HepG2 (cell line): ENCODE data around the gene IFI27. TPM values are rescaled to one million over a fixed set of nuclear protein-coding genes. Genes with fewer than 3 reads are reported as not detected.

Experiments used
- ATAC-seq: fragments of 200-7000 bp; cut with Tn5 transposase; 3 replicates; pipeline ENCODE4 v1.9.1; 2020; ENCODE audit warnings: mild to moderate bottlenecking, moderate library complexity
- BruUV-seq: library from RNA; stranded (reverse); fragments of 400-500 nt; replicated peaks from 2 replicates; lab custom pipeline; 2021; lab: Mats Ljungman, UMichigan
- CTCF ChIA-PET: fragments of 300-600 bp; formaldehyde crosslinking; extraction: SDS; loops from one replicate; lab custom pipeline; 2021; ENCODE audit warnings: low total read pairs, inconsistent platforms, low intra/inter-chr PET ratio; lab: Yijun Ruan, JAX
- POLR2A ChIA-PET: fragments of 350-600 bp; sonication (Branson Sonifier 250); formaldehyde crosslinking; loops from one replicate; lab custom pipeline; 2020; ENCODE audit warnings: antibody characterized with exemption, inconsistent platforms; lab: Yijun Ruan, JAX
- DNase-seq: peaks from one replicate; pipeline ENCODE4 v3.0.0-alpha.2; 2015; ENCODE audit warnings: low spot score
- FAIRE-seq: peaks from 3 replicates; lab custom pipeline; 2011; peaks lifted over from hg19 to GRCh38; lab: Jason Lieb, UNC
- H2AFZ ChIP-seq: one replicate; pipeline ENCODE4 v1.6.1; 2011; ENCODE audit warnings: low read length, inconsistent platforms
- H3K27ac ChIP-seq: fragments of 300-600 bp; 3 replicates; pipeline ENCODE4 v1.8.0; 2011; ENCODE audit warnings: mixed run types, mild to moderate bottlenecking, mixed read lengths, low read length, inconsistent platforms; ENCODE audit not compliant: insufficient read depth; ENCODE audit errors: extremely low read length
- H3K27me3 ChIP-seq, 2 experiments: fragments of 200-600 bp in 1 of 2; 2 replicates in 1 of 2; 3 replicates in 1 of 2; pipeline versions ENCODE4 v1.6.0 to v1.8.0; 2011; ENCODE audit warnings: low read length in 2 of 2, mild to moderate bottlenecking in 2 of 2, moderate library complexity in 2 of 2, inconsistent platforms in 1 of 2; ENCODE audit not compliant: insufficient read depth in 2 of 2, control insufficient read depth in 1 of 2
- H3K36me3 ChIP-seq, 2 experiments: fragments of 200-600 bp in 1 of 2; replicated peaks in 1 of 2; 2 replicates in 1 of 2; 3 replicates in 1 of 2; pipeline versions ENCODE4 v1.5.1 to v1.8.0; 2011; ENCODE audit warnings: low read length in 2 of 2, inconsistent platforms in 1 of 2; ENCODE audit not compliant: insufficient read depth in 2 of 2, control insufficient read depth in 1 of 2
- H3K4me1 ChIP-seq: 2 replicates; pipeline ENCODE4 v1.5.1; 2012; ENCODE audit warnings: low read length, inconsistent platforms; ENCODE audit not compliant: insufficient read depth
- H3K4me2 ChIP-seq: 2 replicates; pipeline ENCODE4 v1.6.0; 2011; ENCODE audit warnings: low read depth, low read length, inconsistent platforms
- H3K4me3 ChIP-seq, 3 experiments: fragments of 200-600 bp in 1 of 3; sonication (generic), shearing (Covaris generic) in 1 of 3; replicated peaks in 1 of 3; 2 replicates each; pipeline ENCODE4 v1.5.1; 2011 to 2016; ENCODE audit warnings: low read length in 3 of 3, inconsistent platforms in 2 of 3, low read depth in 2 of 3, mild to moderate bottlenecking in 2 of 3, control low read depth in 1 of 3, mixed read lengths in 1 of 3; ENCODE audit not compliant: insufficient read depth in 1 of 3
- H3K79me2 ChIP-seq: one replicate; pipeline ENCODE4 v1.6.1; 2011; ENCODE audit warnings: low read length, inconsistent platforms; ENCODE audit not compliant: insufficient read depth
- H3K9ac ChIP-seq: 2 replicates; pipeline ENCODE4 v1.6.0; 2011; ENCODE audit warnings: mild to moderate bottlenecking, low read depth, low read length, inconsistent platforms; ENCODE audit not compliant: insufficient read depth
- H3K9me3 ChIP-seq: 2 replicates; pipeline ENCODE4 v1.5.1; 2012; ENCODE audit warnings: mild to moderate bottlenecking, low read length
- H4K20me1 ChIP-seq: 2 replicates; pipeline ENCODE4 v1.6.0; 2011; ENCODE audit warnings: inconsistent platforms, mild to moderate bottlenecking, low read length, moderate library complexity; ENCODE audit not compliant: insufficient read depth
- ARHGAP35 ChIP-seq: sonication (generic); formaldehyde crosslinking; IDR thresholded peaks from 2 replicates; pipeline ENCODE4 v1.9.0; 2022; ENCODE audit warnings: mild to moderate bottlenecking, inconsistent platforms, moderate library complexity, missing genetic modification reagents, borderline replicate concordance
- CBX5 ChIP-seq: sonication (generic); formaldehyde crosslinking; IDR thresholded peaks from 2 replicates; pipeline ENCODE4 v1.4.0; 2020; ENCODE audit warnings: missing genetic modification reagents, borderline replicate concordance
- NFYC ChIP-seq: IDR thresholded peaks from 2 replicates; pipeline ENCODE4 v1.6.1; 2016; ENCODE audit warnings: missing genetic modification reagents, missing compliant biosample characterization
- NR2F2 ChIP-seq: IDR thresholded peaks from 2 replicates; pipeline ENCODE4 v1.6.1; 2012; ENCODE audit warnings: low read depth, inconsistent platforms, borderline replicate concordance
- ZKSCAN1 ChIP-seq: fragments of 150-350 bp; IDR thresholded peaks from 2 replicates; pipeline ENCODE4 v1.6.1; 2014; ENCODE audit warnings: low read length
- ZNF33A ChIP-seq: sonication (generic); formaldehyde crosslinking; IDR thresholded peaks from 2 replicates; pipeline ENCODE4 v1.5.1; 2020; ENCODE audit warnings: missing genetic modification reagents, mild to moderate bottlenecking, moderate library complexity, borderline replicate concordance
- ZNF484 ChIP-seq: sonication (generic); formaldehyde crosslinking; IDR thresholded peaks from 2 replicates; pipeline ENCODE4 v1.5.1; 2020; ENCODE audit warnings: mild to moderate bottlenecking, low read depth, missing genetic modification reagents, borderline replicate concordance
- ZNF567 ChIP-seq: sonication (generic); formaldehyde crosslinking; IDR thresholded peaks from 2 replicates; pipeline ENCODE4 v1.8.1; 2023; ENCODE audit warnings: mild to moderate bottlenecking, missing genetic modification reagents, borderline replicate concordance
- WGBS: methylation state at CpG from one replicate; pipeline ENCODE4 v1.1.6; 2017; ENCODE audit warnings: low lambda C conversion rate; 5-methylcytosine and 5-hydroxymethylcytosine counted together
- in situ Hi-C: cut with HindIII; loops from 2 replicates; pipeline ENCODE4 v1.10.0; 2017; ENCODE audit warnings: low pct_unique_long_range_greater_than_20kb; ENCODE audit not compliant: extremely low pct_ligation_motif_present
- intact Hi-C: fragments of 100-400 bp; cut with micrococcal nuclease; formaldehyde crosslinking; loops from one replicate; pipeline ENCODE4 v1.10.0; 2022; ENCODE audit not compliant: unreplicated experiment
- polyA plus RNA-seq, 8 experiments: library from polyadenylated mRNA; depleted of rRNA in 3 of 8; stranded (reverse) in 7 of 8; unstranded in 1 of 8; fragments of >200 nt; fragmentation: Illumina TruSeq in 4 of 8; extraction: Trizol in 4 of 8; gene quantifications; 2 replicates each; pipeline versions ENCODE4 v1.2.1 to v1.2.3, GENCODE V29; 2011 to 2016; ENCODE audit warnings: low read depth in 4 of 8, missing spikeins in 1 of 8, mixed read lengths in 1 of 8; ENCODE audit not compliant: insufficient read depth in 1 of 8
- total RNA-seq, 5 experiments: library from RNA; depleted of rRNA; stranded (reverse); fragments of >200 nt; fragmentation: Illumina TruSeq; extraction: Trizol; gene quantifications; 2 replicates each; pipeline ENCODE4 v1.2.3, GENCODE V29; 2016; ENCODE audit warnings: low read depth in 1 of 5
- TF ChIP-seq, protein P1 (sequence below): sonication (generic); formaldehyde crosslinking; IDR thresholded peaks from 2 replicates; pipeline ENCODE4 v1.8.1; 2023; ENCODE audit warnings: mild to moderate bottlenecking, moderate library complexity, missing genetic modification reagents
- TF ChIP-seq, protein P2 (sequence below): sonication (generic); formaldehyde crosslinking; IDR thresholded peaks from 2 replicates; pipeline ENCODE4 v1.8.0; 2022; ENCODE audit warnings: mild to moderate bottlenecking, missing genetic modification reagents, moderate library complexity
- TF ChIP-seq, protein P3 (sequence below): sonication (generic); formaldehyde crosslinking; IDR thresholded peaks from 2 replicates; pipeline ENCODE4 v1.8.0; 2022; ENCODE audit warnings: mild to moderate bottlenecking, missing genetic modification reagents

IFI27 gene
- total and polyA plus RNA-seq, 2 of the 13 experiments (the other 11 are each of a cell fraction or from before 2014, with no cell fraction given): 1.2 to 1.7 TPM

DNA sequence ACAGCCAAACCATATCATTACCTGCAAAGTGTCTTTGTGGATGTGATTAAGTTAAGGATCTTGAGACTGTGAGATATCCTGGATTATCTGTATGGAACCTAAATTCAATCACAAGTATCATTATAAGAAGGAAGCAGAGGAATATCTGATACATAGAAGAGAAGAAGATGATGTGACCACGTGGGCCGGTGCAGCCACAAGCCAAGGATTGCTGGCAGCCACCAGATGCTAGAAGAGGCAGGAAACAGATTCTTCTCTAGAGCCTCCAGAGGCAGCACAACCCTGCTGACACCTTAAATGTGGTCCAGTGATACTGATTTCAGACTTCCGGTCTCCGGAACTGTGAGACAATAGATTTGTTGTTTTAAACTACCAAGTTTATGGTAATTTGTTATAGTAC lies 24.9 kb downstream of the IFI27 start:
- H2AFZ ChIP-seq: no peak overlapping the region
- WGBS: 70% methylated on average over 4 of the region's 4 CpGs
- H3K79me2 ChIP-seq: no peaks in the 10 kb centered on the region
- H4K20me1 ChIP-seq: no peaks in the 10 kb centered on the region
- H3K27ac ChIP-seq: no peak overlapping the region
- ATAC-seq (no peak), DNase-seq (no peak), FAIRE-seq (no peak)
- H3K36me3 ChIP-seq: no peaks in the 10 kb centered on the region
- ChIA-PET CTCF (interaction anchor here (1.7 kb wide), 1 partner anchor 99 kb away, joined by 11 read pairs; no protein-coding TSS in a partner anchor), POLR2A (no interaction called here)
- peaks cover 2 to 22% of the 10 kb centered on the region in 2 experiments; a peak in 3 of 5 replicates for H3K27me3 ChIP-seq
- intact Hi-C loops: loop anchor here (5.0 to 10.0 kb wide), 3 partner anchors 157 to 239 kb away; partner anchors contain the start of gene SERPINA10
- H3K9ac ChIP-seq: no peak overlapping the region
- H3K9me3 ChIP-seq: peaks cover 8% of the 10 kb centered on the region
- no peak overlapping the region for H3K4me3 ChIP-seq
- H3K4me1 ChIP-seq: peaks cover 25% of the 10 kb centered on the region
- BruUV-seq: no TSS peak
- no peak overlapping the region for H3K4me2 ChIP-seq
- TF ChIP-seq ZKSCAN1 (no peak), ZNF567 (CRISPR knock-in tag) (no peak), NFYC (no peak)
- TF ChIP-seq, protein P1, sequence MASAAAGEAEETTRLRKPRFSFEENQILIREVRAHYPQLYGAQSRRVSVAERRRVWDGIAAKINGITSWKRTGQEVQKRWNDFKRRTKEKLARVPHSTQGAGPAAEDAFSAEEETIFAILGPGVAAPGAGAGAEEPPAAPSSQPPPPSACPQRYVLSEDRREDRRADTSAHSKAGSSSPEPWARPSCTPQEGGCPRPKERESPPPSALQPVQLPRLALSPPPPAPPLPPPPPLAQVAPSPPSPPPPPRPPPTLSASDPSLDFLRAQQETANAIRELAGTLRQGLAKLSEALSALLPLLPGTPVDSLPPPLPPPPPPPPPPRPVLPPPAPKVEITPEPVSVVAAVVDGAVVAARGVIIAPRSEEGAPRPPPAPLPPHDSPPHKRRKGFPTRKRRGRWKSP (CRISPR knock-in tag): no peak
- in situ Hi-C loops: loop anchor here (5.0 kb wide), 3 partner anchors 98 to 193 kb away; no protein-coding TSS in a partner anchor

DNA sequence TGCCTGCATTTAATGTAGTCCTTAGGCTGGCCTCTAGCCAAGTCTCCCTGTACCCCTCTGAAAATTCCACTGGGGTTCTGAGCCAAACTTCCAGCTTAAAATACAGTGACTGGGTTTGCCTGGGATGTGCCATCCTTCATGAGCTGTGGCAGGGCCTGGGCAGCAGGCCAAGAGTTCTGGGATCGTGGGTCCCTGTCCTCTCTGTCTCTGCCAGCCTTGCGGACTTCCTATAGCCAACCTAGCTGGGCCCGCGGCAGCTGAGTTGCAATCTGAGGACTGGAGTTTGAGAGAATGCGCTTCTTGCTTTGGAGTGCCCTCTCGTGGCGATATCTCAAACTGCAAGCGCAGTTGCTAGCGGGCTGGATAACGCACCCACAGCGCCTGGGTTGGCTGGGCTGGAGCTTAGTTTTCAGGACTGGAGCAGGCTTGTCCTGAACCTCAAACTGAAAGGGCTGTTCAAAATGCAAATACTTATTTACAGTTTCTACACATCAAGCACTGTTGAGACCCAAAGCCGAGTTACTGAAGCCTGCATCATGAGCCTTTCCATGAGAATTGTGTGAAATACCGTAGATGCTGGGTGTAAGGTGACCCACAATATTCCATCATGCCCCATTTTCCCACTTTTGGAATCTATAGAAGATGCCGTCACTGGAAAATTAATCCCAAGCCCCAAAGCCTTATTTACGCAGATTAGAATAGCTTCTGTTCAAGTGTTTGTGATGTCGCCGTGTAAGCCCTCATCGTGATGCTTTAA lies 26.2 kb downstream of the IFI27 start:
- H3K79me2 ChIP-seq: no peaks in the 10 kb centered on the region
- in situ Hi-C loops: loop anchor here (5.0 kb wide), 3 partner anchors 99 to 194 kb away; no protein-coding TSS in a partner anchor
- peaks cover 8% of the 10 kb centered on the region for H3K9me3 ChIP-seq
- no peaks in the 10 kb centered on the region for H4K20me1 ChIP-seq
- intact Hi-C loops: loop anchor here (1.0 to 10.0 kb wide), 6 partner anchors 44 to 238 kb away; partner anchors contain the start of gene SERPINA10
- ATAC-seq: peak; percentile 93
- peaks cover 2 to 25% of the 10 kb centered on the region in 2 experiments; a peak in 4 of 5 replicates for H3K27me3 ChIP-seq
- H3K4me2 ChIP-seq: peak overlapping the region; percentile 76
- 50% methylated on average over 9 of the region's 18 CpGs for WGBS
- ChIA-PET POLR2A (interaction anchor here (0.5 to 1.6 kb wide), 5 partner anchors 43 to 171 kb away, joined by 3 to 10 read pairs (median 5); partner anchors contain the start of gene SERPINA10), CTCF (interaction anchor here (0.7 to 1.7 kb wide), 7 partner anchors 86 to 200 kb away, joined by 3 to 12 read pairs (median 4); no protein-coding TSS in a partner anchor)
- FAIRE-seq: peak; percentile 90
- H3K9ac ChIP-seq: no peak overlapping the region
- peak overlapping the region in 2 of 3 experiments; percentile 19 to 48; a peak in 3 of 6 replicates for H3K4me3 ChIP-seq
- H3K36me3 ChIP-seq: no peaks in the 10 kb centered on the region
- BruUV-seq: no TSS peak
- DNase-seq: peak; percentile 80
- H3K27ac ChIP-seq: no peak overlapping the region
- H3K4me1 ChIP-seq: peaks cover 27% of the 10 kb centered on the region
- no peak overlapping the region for H2AFZ ChIP-seq
- 0 out of 2 replicates have a peak, but pooled peaks have one; percentile 40 for TF ChIP-seq ARHGAP35 (CRISPR knock-in tag)
- no peak for TF ChIP-seq ZNF484 (CRISPR knock-in tag)
- TF ChIP-seq ZNF33A (CRISPR knock-in tag): no peak
- TF ChIP-seq, protein P2, sequence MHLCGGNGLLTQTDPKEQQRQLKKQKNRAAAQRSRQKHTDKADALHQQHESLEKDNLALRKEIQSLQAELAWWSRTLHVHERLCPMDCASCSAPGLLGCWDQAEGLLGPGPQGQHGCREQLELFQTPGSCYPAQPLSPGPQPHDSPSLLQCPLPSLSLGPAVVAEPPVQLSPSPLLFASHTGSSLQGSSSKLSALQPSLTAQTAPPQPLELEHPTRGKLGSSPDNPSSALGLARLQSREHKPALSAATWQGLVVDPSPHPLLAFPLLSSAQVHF (CRISPR knock-in tag): no peak
- TF ChIP-seq NR2F2: no peak
- peak; percentile 75; the same call in 1 of the 2 replicates for TF ChIP-seq CBX5 (CRISPR knock-in tag)
- TF ChIP-seq, protein P3, sequence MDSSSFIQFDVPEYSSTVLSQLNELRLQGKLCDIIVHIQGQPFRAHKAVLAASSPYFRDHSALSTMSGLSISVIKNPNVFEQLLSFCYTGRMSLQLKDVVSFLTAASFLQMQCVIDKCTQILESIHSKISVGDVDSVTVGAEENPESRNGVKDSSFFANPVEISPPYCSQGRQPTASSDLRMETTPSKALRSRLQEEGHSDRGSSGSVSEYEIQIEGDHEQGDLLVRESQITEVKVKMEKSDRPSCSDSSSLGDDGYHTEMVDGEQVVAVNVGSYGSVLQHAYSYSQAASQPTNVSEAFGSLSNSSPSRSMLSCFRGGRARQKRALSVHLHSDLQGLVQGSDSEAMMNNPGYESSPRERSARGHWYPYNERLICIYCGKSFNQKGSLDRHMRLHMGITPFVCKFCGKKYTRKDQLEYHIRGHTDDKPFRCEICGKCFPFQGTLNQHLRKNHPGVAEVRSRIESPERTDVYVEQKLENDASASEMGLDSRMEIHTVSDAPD (CRISPR knock-in tag): no peak
